K562 (cell line): ENCODE measurements around the gene CSE1L. TPM values are rescaled to one million over a fixed set of nuclear protein-coding genes. Genes with fewer than 3 reads are reported as not detected.

Experiments used
- BCOR ChIP-seq: fragments of 450-650 bp; IDR thresholded peaks from 2 replicates; pipeline ENCODE4 v1.6.1; 2016
- BHLHE40 ChIP-seq: IDR thresholded peaks from 2 replicates; pipeline ENCODE4 v1.6.1; 2011; ENCODE audit warnings: low read length, improper control_type of control experiment
- BRF2 ChIP-seq: IDR thresholded peaks from 3 replicates; pipeline ENCODE4 v1.6.1; 2011; ENCODE audit warnings: borderline replicate concordance, mild to moderate bottlenecking; ENCODE audit not compliant: insufficient read length, insufficient read depth
- CC2D1A ChIP-seq: fragments of 450-650 bp; IDR thresholded peaks from 2 replicates; pipeline ENCODE4 v1.6.1; 2017; ENCODE audit warnings: mild to moderate bottlenecking
- DEAF1 ChIP-seq: fragments of 450-650 bp; formaldehyde crosslinking; IDR thresholded peaks from 2 replicates; pipeline ENCODE4 v1.4.0; 2020; ENCODE audit warnings: mild to moderate bottlenecking, moderate library complexity
- EWSR1 ChIP-seq: fragments of 450-650 bp; IDR thresholded peaks from 2 replicates; pipeline ENCODE4 v1.6.1; 2018; ENCODE audit warnings: borderline replicate concordance, mild to moderate bottlenecking, low read depth, moderate library complexity; ENCODE audit not compliant: partially characterized antibody
- FOXJ3 ChIP-seq: sonication (generic); formaldehyde crosslinking; IDR thresholded peaks from 2 replicates; pipeline ENCODE4 v1.4.0; 2020; ENCODE audit warnings: mild to moderate bottlenecking, missing genetic modification reagents
- GABPA ChIP-seq: fragments of 200-800 bp; sonication (Bioruptor generic); conservative IDR thresholded peaks from 2 replicates; pipeline ENCODE4 v1.6.1; 2016; ENCODE audit warnings: low read depth, missing genetic modification characterization, missing compliant biosample characterization
- KAT8 ChIP-seq: fragments of 450-650 bp; IDR thresholded peaks from 2 replicates; pipeline ENCODE4 v1.6.1; 2016; ENCODE audit warnings: low read depth, mild to moderate bottlenecking
- KDM2B ChIP-seq: fragments of 250-450 bp; sonication (Bioruptor Pico); IDR thresholded peaks from 2 replicates; pipeline ENCODE4 v1.8.0; 2021; ENCODE audit warnings: mild to moderate bottlenecking, moderate library complexity
- MEF2D ChIP-seq: conservative IDR thresholded peaks from 2 replicates; pipeline ENCODE4 v1.6.1; 2016; ENCODE audit warnings: low read depth, missing genetic modification characterization, missing compliant biosample characterization
- MTF1 ChIP-seq: fragments of 250-450 bp; sonication (Bioruptor Pico); IDR thresholded peaks from 2 replicates; pipeline ENCODE4 v1.9.0; 2021; ENCODE audit warnings: moderate library complexity, mild to moderate bottlenecking, inconsistent platforms, borderline replicate concordance
- PRMT5 ChIP-seq: sonication (generic); formaldehyde crosslinking; IDR thresholded peaks from 2 replicates; pipeline ENCODE4 v1.5.0; 2020; ENCODE audit warnings: missing genetic modification reagents
- RBM14 ChIP-seq: fragments of 200-400 bp; formaldehyde crosslinking; IDR thresholded peaks from 2 replicates; pipeline ENCODE4 v1.6.1; 2018; ENCODE audit warnings: low read depth, mild to moderate bottlenecking, low read length, moderate library complexity, borderline replicate concordance; ENCODE audit not compliant: insufficient read depth
- TAF15 ChIP-seq: fragments of 200-400 bp; formaldehyde crosslinking; IDR thresholded peaks from 2 replicates; pipeline ENCODE4 v1.6.1; 2017; ENCODE audit warnings: mild to moderate bottlenecking, low read depth, low read length, moderate library complexity
- ZFP1 ChIP-seq: fragments of 450-650 bp; formaldehyde crosslinking; IDR thresholded peaks from 2 replicates; pipeline ENCODE4 v1.4.0; 2020; ENCODE audit warnings: mild to moderate bottlenecking, mixed read lengths
- ZNF121 ChIP-seq: sonication (generic); formaldehyde crosslinking; conservative IDR thresholded peaks from 2 replicates; pipeline ENCODE4 v1.8.0; 2022; ENCODE audit warnings: missing genetic modification reagents
- ZNF280A ChIP-seq: fragments of 450-650 bp; IDR thresholded peaks from 2 replicates; pipeline ENCODE4 v1.6.1; 2018; ENCODE audit warnings: mild to moderate bottlenecking, low read depth; ENCODE audit not compliant: partially characterized antibody
- ZNF324 ChIP-seq: fragments of 250-450 bp; sonication (Bioruptor Pico); IDR thresholded peaks from 2 replicates; pipeline ENCODE4 v1.4.0; 2020; ENCODE audit warnings: mild to moderate bottlenecking
- polyA plus RNA-seq, 8 experiments: library from polyadenylated mRNA; depleted of rRNA in 4 of 8; stranded (reverse) in 5 of 8; unstranded in 3 of 8; fragments of >200 nt; fragmentation: Nextera tagmentation in 2 of 8; fragmentation: Illumina TruSeq in 1 of 8; extraction: Ambion mirVana in 2 of 8; extraction: Trizol in 1 of 8; gene quantifications; 2 replicates each; pipeline versions ENCODE4 v1.2.1 to v1.2.3, GENCODE V29; 2011 to 2014; ENCODE audit warnings: inconsistent platforms in 1 of 8, missing spikeins in 1 of 8
- total RNA-seq, 7 experiments: library from RNA; depleted of rRNA in 6 of 7; stranded (reverse); fragments of >200 nt in 6 of 7; fragmentation: Illumina TruSeq in 2 of 7; extraction: Trizol in 2 of 7; gene quantifications; 2 replicates each; pipeline versions ENCODE4 v1.2.1 to v1.2.3, GENCODE V29; 2011 to 2021; ENCODE audit warnings: low replicate concordance in 1 of 7
- TF ChIP-seq, protein P1 (sequence below), 2 experiments: IDR thresholded peaks; 2 replicates each; pipeline ENCODE4 v1.6.1; 2011; ENCODE audit warnings: borderline replicate concordance in 1 of 2, control low read depth in 1 of 2, low read depth in 1 of 2, low read length in 1 of 2, mild to moderate bottlenecking in 1 of 2, mixed read lengths in 1 of 2, moderate library complexity in 1 of 2; ENCODE audit not compliant: insufficient read depth in 1 of 2, insufficient read length in 1 of 2, poor library complexity in 1 of 2, severe bottlenecking in 1 of 2; ENCODE audit errors: extremely low read depth in 1 of 2
- TF ChIP-seq, protein P2 (sequence below): sonication (generic); formaldehyde crosslinking; IDR thresholded peaks from 2 replicates; pipeline ENCODE4 v1.8.0; 2022; ENCODE audit warnings: missing genetic modification reagents, mild to moderate bottlenecking, moderate library complexity, borderline replicate concordance
- TF ChIP-seq, protein P3 (sequence below): fragments of 450-650 bp; IDR thresholded peaks from 2 replicates; pipeline ENCODE4 v1.6.1; 2016; ENCODE audit warnings: low read depth, mild to moderate bottlenecking, moderate library complexity

CSE1L gene
- total and polyA plus RNA-seq, 9 of the 15 experiments (the other 6 are each of a cell fraction or from before 2014, with no cell fraction given): 138 to 280 (median 209) TPM

DNA sequence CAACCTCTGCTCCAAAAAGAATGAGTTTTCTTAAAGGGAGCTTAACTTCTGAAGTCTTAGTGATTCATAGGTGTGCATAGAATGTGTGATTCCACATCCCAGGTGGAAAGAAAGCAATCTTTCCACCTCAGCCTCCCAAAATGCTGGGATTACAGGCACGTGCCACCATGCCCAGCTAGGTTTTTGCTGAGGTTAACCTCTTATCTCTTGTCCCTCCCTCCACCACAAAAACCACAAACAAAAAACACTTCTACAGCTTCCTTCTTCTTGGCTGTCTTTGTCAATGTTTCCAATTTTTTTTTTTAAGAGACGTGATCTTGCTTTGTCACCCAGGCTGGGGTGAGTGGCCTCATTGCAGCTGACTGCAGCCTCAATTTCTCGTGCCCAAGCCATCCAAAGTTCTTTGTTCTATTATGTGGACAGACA lies 8.1 kb upstream of the CSE1L start (continued):
- TF ChIP-seq, protein P1, sequence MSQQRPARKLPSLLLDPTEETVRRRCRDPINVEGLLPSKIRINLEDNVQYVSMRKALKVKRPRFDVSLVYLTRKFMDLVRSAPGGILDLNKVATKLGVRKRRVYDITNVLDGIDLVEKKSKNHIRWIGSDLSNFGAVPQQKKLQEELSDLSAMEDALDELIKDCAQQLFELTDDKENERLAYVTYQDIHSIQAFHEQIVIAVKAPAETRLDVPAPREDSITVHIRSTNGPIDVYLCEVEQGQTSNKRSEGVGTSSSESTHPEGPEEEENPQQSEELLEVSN (IDR thresholded peaks at IDR 0.05; ENCODE audit: borderline replicate concordance in 1 of 2, extremely low read depth in 1 of 2, insufficient read depth in 1 of 2, insufficient read length in 1 of 2, low read depth in 1 of 2, low read length in 1 of 2, poor library complexity in 1 of 2, severe bottlenecking in 1 of 2): no peak
- TF ChIP-seq MTF1 (CRISPR knock-in tag): no peak
- TF ChIP-seq MEF2D (tag): 0 out of 2 replicates have a peak, but pooled peaks have one; percentile 42
- TF ChIP-seq BRF2: no peak
- no peak for TF ChIP-seq EWSR1
- TF ChIP-seq, protein P2, sequence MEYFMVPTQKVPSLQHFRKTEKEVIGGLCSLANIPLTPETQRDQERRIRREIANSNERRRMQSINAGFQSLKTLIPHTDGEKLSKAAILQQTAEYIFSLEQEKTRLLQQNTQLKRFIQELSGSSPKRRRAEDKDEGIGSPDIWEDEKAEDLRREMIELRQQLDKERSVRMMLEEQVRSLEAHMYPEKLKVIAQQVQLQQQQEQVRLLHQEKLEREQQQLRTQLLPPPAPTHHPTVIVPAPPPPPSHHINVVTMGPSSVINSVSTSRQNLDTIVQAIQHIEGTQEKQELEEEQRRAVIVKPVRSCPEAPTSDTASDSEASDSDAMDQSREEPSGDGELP: peak; percentile 45; the same call in 1 of the 2 replicates
- no peak for TF ChIP-seq FOXJ3 (CRISPR knock-in tag)
- TF ChIP-seq BHLHE40: peak; percentile 100
- TF ChIP-seq ZNF280A: no peak
- TF ChIP-seq RBM14: no peak
- TF ChIP-seq TAF15: no peak
- TF ChIP-seq ZNF324 (CRISPR knock-in tag): no peak
- TF ChIP-seq KAT8: no peak
- TF ChIP-seq ZNF121: no peak
- TF ChIP-seq PRMT5 (CRISPR knock-in tag): no peak
- peak; percentile 82 for TF ChIP-seq BCOR
- no peak for TF ChIP-seq CC2D1A
- TF ChIP-seq DEAF1 (CRISPR knock-in tag): no peak
- peak; percentile 21; the same call in 1 of the 2 replicates for TF ChIP-seq KDM2B
- no peak for TF ChIP-seq ZFP1 (CRISPR knock-in tag)
- TF ChIP-seq, protein P3, sequence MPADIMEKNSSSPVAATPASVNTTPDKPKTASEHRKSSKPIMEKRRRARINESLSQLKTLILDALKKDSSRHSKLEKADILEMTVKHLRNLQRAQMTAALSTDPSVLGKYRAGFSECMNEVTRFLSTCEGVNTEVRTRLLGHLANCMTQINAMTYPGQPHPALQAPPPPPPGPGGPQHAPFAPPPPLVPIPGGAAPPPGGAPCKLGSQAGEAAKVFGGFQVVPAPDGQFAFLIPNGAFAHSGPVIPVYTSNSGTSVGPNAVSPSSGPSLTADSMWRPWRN: peak; percentile 100
- TF ChIP-seq GABPA: no peak
